Measurements from ENCODE around the gene ABHD16B. TPM values are rescaled to one million over a fixed set of nuclear protein-coding genes. Genes with fewer than 3 reads are reported as not detected.

The ABHD16B gene
- total RNA-seq, 1 donor from 2014 or later: not detected

- H3K27me3 ChIP-seq (ENCODE audit: control insufficient read depth, insufficient read depth, low read length): peaks cover 38% of the 10 kb centered on the region
- no peak overlapping the region for H3K4me3 ChIP-seq (ENCODE audit: low read depth, low read length)
- no peaks in the 10 kb centered on the region for H3K36me3 ChIP-seq (ENCODE audit: control insufficient read depth, insufficient read depth, low read length)
- no peak for DNase-seq (ENCODE audit: low read depth)
- TF ChIP-seq, protein P1, sequence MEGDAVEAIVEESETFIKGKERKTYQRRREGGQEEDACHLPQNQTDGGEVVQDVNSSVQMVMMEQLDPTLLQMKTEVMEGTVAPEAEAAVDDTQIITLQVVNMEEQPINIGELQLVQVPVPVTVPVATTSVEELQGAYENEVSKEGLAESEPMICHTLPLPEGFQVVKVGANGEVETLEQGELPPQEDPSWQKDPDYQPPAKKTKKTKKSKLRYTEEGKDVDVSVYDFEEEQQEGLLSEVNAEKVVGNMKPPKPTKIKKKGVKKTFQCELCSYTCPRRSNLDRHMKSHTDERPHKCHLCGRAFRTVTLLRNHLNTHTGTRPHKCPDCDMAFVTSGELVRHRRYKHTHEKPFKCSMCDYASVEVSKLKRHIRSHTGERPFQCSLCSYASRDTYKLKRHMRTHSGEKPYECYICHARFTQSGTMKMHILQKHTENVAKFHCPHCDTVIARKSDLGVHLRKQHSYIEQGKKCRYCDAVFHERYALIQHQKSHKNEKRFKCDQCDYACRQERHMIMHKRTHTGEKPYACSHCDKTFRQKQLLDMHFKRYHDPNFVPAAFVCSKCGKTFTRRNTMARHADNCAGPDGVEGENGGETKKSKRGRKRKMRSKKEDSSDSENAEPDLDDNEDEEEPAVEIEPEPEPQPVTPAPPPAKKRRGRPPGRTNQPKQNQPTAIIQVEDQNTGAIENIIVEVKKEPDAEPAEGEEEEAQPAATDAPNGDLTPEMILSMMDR (IDR thresholded peaks at IDR 0.05; ENCODE audit: insufficient read depth, low read length, poor library complexity, severe bottlenecking): no peak
Observed at GRCh38 chr20:63843222-63843621, 18.1 kb upstream of the ABHD16B start.

- TF ChIP-seq, protein P1 (IDR thresholded peaks at IDR 0.05; ENCODE audit: insufficient read depth, low read length, poor library complexity, severe bottlenecking): no peak
- H3K27me3 ChIP-seq (ENCODE audit: control insufficient read depth, insufficient read depth, low read length): peaks cover 40% of the 10 kb centered on the region
Observed at GRCh38 chr20:63843778-63844177, 17.5 kb upstream of the ABHD16B start.

GRCh38 chr20:63844511-63844991 lies 16.7 kb upstream of the ABHD16B start:
- Histone ChIP-seq H3K27me3 (ENCODE audit: control insufficient read depth, insufficient read depth, low read length) (peaks cover 40% of the 10 kb centered on the region), H3K36me3 (ENCODE audit: control insufficient read depth, insufficient read depth, low read length) (no peaks in the 10 kb centered on the region), H3K4me3 (ENCODE audit: low read depth, low read length) (no peak overlapping the region)
- DNase-seq (ENCODE audit: low read depth): no peak
- TF ChIP-seq, protein P1 (IDR thresholded peaks at IDR 0.05; ENCODE audit: insufficient read depth, low read length, poor library complexity, severe bottlenecking): no peak

More at GRCh38 chr20:63843778-63844177, 17.5 kb upstream of the ABHD16B start:
- no peak for DNase-seq (ENCODE audit: low read depth)
- Histone ChIP-seq H3K4me3 (ENCODE audit: low read depth, low read length) (no peak overlapping the region), H3K36me3 (ENCODE audit: control insufficient read depth, insufficient read depth, low read length) (no peaks in the 10 kb centered on the region)

DNA sequence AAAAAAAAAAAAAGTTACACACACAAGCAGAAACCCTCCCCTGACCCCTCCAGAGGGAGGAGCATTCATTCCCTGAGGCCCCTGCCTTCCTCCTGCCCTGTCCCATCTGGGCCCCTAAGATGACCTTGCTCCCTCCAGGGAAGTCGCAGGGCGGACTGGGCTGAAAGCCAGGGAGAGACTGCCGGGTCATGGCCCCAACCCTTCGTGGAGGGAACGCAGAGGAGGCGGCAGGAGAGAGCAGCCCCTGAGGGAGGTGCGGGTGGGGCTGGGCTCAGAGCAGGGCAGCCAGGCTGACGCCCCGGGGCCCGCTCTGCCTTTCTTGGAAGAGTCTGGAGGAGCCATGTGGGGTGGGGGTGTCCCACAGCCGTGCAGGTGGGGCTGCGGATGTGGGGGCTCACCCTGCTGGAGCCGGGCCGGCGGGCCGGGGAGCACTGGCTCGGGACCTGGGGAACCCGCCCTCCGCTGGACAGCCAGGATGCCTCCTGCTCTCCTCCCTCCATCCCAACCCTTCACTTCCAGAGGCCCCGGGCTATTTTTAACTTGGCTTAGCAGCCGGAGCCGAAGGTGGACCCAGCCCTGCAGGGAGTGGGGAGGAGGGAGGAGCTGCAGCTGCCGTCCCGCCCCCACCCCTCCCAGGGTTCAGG lies 15.0 kb upstream of the ABHD16B start:
- H3K27me3 ChIP-seq (ENCODE audit: control insufficient read depth, insufficient read depth, low read length): peaks cover 40% of the 10 kb centered on the region
- no peak overlapping the region for H3K4me3 ChIP-seq (ENCODE audit: low read depth, low read length)
- DNase-seq (ENCODE audit: low read depth): no peak
- H3K36me3 ChIP-seq (ENCODE audit: control insufficient read depth, insufficient read depth, low read length): no peaks in the 10 kb centered on the region
- TF ChIP-seq, protein P1 (IDR thresholded peaks at IDR 0.05; ENCODE audit: insufficient read depth, low read length, poor library complexity, severe bottlenecking): no peak

DNA sequence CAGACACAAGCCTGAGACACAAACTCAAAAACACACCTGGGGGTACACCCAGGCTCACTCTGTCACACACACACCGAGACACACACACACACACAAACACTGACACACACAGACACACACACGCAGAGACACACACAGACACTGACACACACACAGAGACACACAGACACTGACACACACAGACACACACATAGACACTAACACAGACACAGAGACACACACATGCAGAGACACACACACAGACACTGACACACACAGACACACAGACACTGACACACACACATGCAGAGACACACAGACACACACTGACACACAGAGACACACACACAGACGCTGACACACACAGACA lies 14.4 kb upstream of the ABHD16B start:
- TF ChIP-seq, protein P1 (IDR thresholded peaks at IDR 0.05; ENCODE audit: insufficient read depth, low read length, poor library complexity, severe bottlenecking): no peak
- peaks cover 40% of the 10 kb centered on the region for H3K27me3 ChIP-seq (ENCODE audit: control insufficient read depth, insufficient read depth, low read length)
- no peak overlapping the region for H3K4me3 ChIP-seq (ENCODE audit: low read depth, low read length)
- H3K36me3 ChIP-seq (ENCODE audit: control insufficient read depth, insufficient read depth, low read length): no peaks in the 10 kb centered on the region
- DNase-seq (ENCODE audit: low read depth): no peak
